HG03460 (cell line): ENCODE data around the gene MYO15B.

Experiments used
- ATAC-seq: cut with Tn5 transposase; IDR thresholded peaks from one replicate; pipeline ENCODE4 v1.9.1; 2021; ENCODE audit not compliant: unreplicated experiment

MYO15B gene

GRCh38 chr17:75587675-75588595 is at the start of gene MYO15B:
Gene MYO15B, plus strand, starts transcription at chr17:75587800. Its CDS starts 258 bp downstream, at chr17:75588058.
- ATAC-seq = no peak

- no peak for ATAC-seq
Observed at GRCh38 chr17:75539967-75540729, 47.5 kb upstream of the MYO15B start.

GRCh38 chr17:75540923-75541503 is 46.6 kb upstream of the MYO15B start:
- ATAC-seq = no peak

- ATAC-seq = no peak
Observed at GRCh38 chr17:75542229-75542628, 45.4 kb upstream of the MYO15B start.

- ATAC-seq = no peak
Observed at GRCh38 chr17:75542728-75543336, 44.8 kb upstream of the MYO15B start.

- no peak for ATAC-seq
Observed at GRCh38 chr17:75544250-75544649, 43.4 kb upstream of the MYO15B start.

GRCh38 chr17:75546181-75546580 is 41.4 kb upstream of the MYO15B start:
- ATAC-seq = no peak

GRCh38 chr17:75547091-75547490 is 40.5 kb upstream of the MYO15B start:
- no peak for ATAC-seq

GRCh38 chr17:75548813-75549212 is 38.8 kb upstream of the MYO15B start:
- ATAC-seq = no peak

- ATAC-seq = no peak
Observed at GRCh38 chr17:75549246-75550138, 38.1 kb upstream of the MYO15B start.

- no peak for ATAC-seq
Observed at GRCh38 chr17:75550139-75550465, 37.5 kb upstream of the MYO15B start.

- no peak for ATAC-seq
Observed at GRCh38 chr17:75551266-75551665, 36.3 kb upstream of the MYO15B start.

GRCh38 chr17:75552425-75553294 is 34.9 kb upstream of the MYO15B start:
- ATAC-seq = no peak

- ATAC-seq = no peak
Observed at GRCh38 chr17:75553295-75554110, 34.1 kb upstream of the MYO15B start.

- no peak for ATAC-seq
Observed at GRCh38 chr17:75555679-75556153, 31.9 kb upstream of the MYO15B start.

GRCh38 chr17:75557075-75557851 is 30.3 kb upstream of the MYO15B start:
- no peak for ATAC-seq

- ATAC-seq = no peak
Observed at GRCh38 chr17:75557852-75558665, 29.5 kb upstream of the MYO15B start.
